ENCODE data around the gene ATXN2L. TPM values are rescaled to one million over a fixed set of nuclear protein-coding genes. Genes with fewer than 3 reads are reported as not detected.
A peak's percentile ranks its signal among the peaks of the same experiment; 100 is the strongest.

The ATXN2L gene
- total and polyA plus RNA-seq, 2 of the 13 experiments (the other 11 are each of a cell fraction or from before 2014, with no cell fraction given) = 40.8 to 55.1 TPM

DNA sequence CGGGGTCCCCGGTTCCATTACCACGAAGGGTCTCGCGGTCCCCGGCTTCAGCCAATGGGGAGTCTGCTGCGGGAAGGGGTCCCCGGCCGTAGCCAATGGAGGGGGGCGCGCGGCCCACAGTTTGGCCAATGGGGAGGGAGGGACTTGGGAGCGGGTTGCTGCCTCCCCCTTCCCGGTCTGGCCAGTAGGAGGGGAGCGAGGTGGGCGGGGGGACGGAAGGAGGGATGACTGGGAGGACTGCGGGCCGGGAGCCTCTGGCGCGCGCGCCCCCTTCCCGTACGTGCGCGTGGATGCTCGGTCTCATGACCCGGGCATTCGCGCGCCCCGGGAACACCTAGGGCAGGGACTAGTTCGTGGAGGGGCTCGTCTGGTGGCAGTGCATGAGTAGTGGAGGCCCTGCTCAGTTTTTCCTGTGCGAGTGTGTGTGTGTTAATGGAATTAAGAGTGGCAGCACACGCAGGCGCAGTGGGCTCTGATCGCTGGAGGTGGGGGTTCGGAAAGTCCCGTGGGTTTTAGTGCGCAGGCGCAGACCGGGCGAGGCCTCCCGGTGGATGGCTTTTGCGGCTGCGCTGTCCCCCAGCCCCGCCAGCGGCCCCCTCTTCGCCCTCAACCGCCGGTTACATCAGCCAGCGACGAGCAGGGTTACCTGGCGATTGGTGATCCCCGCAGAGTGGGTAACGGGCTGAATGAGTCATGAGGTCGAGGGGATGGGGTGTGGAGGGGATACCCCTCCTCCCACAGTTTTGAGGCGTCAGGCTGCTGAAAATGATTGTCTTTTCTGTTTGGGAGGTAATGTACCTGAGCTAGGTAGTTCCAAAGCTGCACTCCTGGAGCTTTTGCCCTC is 1.3 kb downstream of the ATXN2L start (continued):
- TF ChIP-seq, protein P1, sequence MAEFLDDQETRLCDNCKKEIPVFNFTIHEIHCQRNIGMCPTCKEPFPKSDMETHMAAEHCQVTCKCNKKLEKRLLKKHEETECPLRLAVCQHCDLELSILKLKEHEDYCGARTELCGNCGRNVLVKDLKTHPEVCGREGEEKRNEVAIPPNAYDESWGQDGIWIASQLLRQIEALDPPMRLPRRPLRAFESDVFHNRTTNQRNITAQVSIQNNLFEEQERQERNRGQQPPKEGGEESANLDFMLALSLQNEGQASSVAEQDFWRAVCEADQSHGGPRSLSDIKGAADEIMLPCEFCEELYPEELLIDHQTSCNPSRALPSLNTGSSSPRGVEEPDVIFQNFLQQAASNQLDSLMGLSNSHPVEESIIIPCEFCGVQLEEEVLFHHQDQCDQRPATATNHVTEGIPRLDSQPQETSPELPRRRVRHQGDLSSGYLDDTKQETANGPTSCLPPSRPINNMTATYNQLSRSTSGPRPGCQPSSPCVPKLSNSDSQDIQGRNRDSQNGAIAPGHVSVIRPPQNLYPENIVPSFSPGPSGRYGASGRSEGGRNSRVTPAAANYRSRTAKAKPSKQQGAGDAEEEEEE (CRISPR knock-in tag; IDR thresholded peaks at IDR 0.05; ENCODE audit: borderline replicate concordance) = no peak
- TF ChIP-seq ZNF772 (CRISPR knock-in tag; IDR thresholded peaks at IDR 0.05) = peak; percentile 92; the same call in 1 of the 2 replicates
- no peak; the same call in 1 of the 2 replicates for TF ChIP-seq RARA (CRISPR knock-in tag; IDR thresholded peaks at IDR 0.05)
- TF ChIP-seq TFAP4 (IDR thresholded peaks at IDR 0.05; ENCODE audit: borderline replicate concordance, low read depth) = peak; percentile 19; the same call in 1 of the 2 replicates
- no peak; the same call in 1 of the 2 replicates for TF ChIP-seq REL (CRISPR knock-in tag; conservative IDR thresholded peaks at IDR 0.05)
- no peak for TF ChIP-seq ZNF274 (CRISPR knock-in tag; IDR thresholded peaks at IDR 0.05)
- TF ChIP-seq SMAD1 (CRISPR knock-in tag; IDR thresholded peaks at IDR 0.05; ENCODE audit: borderline replicate concordance, low read depth) = peak; percentile 92; the same call in 1 of the 2 replicates
- TF ChIP-seq THAP7 (CRISPR knock-in tag; IDR thresholded peaks at IDR 0.05) = 0 out of 2 replicates have a peak, but pooled peaks have one; percentile 13
- TF ChIP-seq, protein P2, sequence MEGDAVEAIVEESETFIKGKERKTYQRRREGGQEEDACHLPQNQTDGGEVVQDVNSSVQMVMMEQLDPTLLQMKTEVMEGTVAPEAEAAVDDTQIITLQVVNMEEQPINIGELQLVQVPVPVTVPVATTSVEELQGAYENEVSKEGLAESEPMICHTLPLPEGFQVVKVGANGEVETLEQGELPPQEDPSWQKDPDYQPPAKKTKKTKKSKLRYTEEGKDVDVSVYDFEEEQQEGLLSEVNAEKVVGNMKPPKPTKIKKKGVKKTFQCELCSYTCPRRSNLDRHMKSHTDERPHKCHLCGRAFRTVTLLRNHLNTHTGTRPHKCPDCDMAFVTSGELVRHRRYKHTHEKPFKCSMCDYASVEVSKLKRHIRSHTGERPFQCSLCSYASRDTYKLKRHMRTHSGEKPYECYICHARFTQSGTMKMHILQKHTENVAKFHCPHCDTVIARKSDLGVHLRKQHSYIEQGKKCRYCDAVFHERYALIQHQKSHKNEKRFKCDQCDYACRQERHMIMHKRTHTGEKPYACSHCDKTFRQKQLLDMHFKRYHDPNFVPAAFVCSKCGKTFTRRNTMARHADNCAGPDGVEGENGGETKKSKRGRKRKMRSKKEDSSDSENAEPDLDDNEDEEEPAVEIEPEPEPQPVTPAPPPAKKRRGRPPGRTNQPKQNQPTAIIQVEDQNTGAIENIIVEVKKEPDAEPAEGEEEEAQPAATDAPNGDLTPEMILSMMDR (CRISPR knock-in tag; IDR thresholded peaks at IDR 0.05) = peak; percentile 57
- TF ChIP-seq, protein P3, sequence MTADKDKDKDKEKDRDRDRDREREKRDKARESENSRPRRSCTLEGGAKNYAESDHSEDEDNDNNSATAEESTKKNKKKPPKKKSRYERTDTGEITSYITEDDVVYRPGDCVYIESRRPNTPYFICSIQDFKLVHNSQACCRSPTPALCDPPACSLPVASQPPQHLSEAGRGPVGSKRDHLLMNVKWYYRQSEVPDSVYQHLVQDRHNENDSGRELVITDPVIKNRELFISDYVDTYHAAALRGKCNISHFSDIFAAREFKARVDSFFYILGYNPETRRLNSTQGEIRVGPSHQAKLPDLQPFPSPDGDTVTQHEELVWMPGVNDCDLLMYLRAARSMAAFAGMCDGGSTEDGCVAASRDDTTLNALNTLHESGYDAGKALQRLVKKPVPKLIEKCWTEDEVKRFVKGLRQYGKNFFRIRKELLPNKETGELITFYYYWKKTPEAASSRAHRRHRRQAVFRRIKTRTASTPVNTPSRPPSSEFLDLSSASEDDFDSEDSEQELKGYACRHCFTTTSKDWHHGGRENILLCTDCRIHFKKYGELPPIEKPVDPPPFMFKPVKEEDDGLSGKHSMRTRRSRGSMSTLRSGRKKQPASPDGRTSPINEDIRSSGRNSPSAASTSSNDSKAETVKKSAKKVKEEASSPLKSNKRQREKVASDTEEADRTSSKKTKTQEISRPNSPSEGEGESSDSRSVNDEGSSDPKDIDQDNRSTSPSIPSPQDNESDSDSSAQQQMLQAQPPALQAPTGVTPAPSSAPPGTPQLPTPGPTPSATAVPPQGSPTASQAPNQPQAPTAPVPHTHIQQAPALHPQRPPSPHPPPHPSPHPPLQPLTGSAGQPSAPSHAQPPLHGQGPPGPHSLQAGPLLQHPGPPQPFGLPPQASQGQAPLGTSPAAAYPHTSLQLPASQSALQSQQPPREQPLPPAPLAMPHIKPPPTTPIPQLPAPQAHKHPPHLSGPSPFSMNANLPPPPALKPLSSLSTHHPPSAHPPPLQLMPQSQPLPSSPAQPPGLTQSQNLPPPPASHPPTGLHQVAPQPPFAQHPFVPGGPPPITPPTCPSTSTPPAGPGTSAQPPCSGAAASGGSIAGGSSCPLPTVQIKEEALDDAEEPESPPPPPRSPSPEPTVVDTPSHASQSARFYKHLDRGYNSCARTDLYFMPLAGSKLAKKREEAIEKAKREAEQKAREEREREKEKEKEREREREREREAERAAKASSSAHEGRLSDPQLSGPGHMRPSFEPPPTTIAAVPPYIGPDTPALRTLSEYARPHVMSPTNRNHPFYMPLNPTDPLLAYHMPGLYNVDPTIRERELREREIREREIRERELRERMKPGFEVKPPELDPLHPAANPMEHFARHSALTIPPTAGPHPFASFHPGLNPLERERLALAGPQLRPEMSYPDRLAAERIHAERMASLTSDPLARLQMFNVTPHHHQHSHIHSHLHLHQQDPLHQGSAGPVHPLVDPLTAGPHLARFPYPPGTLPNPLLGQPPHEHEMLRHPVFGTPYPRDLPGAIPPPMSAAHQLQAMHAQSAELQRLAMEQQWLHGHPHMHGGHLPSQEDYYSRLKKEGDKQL (CRISPR knock-in tag; IDR thresholded peaks at IDR 0.05; ENCODE audit: low read depth) = no peak
- TF ChIP-seq MAFG (CRISPR knock-in tag; IDR thresholded peaks at IDR 0.05) = no peak
- TF ChIP-seq, protein P4, sequence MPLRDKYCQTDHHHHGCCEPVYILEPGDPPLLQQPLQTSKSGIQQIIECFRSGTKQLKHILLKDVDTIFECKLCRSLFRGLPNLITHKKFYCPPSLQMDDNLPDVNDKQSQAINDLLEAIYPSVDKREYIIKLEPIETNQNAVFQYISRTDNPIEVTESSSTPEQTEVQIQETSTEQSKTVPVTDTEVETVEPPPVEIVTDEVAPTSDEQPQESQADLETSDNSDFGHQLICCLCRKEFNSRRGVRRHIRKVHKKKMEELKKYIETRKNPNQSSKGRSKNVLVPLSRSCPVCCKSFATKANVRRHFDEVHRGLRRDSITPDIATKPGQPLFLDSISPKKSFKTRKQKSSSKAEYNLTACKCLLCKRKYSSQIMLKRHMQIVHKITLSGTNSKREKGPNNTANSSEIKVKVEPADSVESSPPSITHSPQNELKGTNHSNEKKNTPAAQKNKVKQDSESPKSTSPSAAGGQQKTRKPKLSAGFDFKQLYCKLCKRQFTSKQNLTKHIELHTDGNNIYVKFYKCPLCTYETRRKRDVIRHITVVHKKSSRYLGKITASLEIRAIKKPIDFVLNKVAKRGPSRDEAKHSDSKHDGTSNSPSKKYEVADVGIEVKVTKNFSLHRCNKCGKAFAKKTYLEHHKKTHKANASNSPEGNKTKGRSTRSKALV (CRISPR knock-in tag; IDR thresholded peaks at IDR 0.05) = peak; percentile 58; the same call in 1 of the 2 replicates
- 0 out of 2 replicates have a peak, but pooled peaks have one; percentile 32 for TF ChIP-seq MYNN (CRISPR knock-in tag; IDR thresholded peaks at IDR 0.05; ENCODE audit: low read depth)
- TF ChIP-seq KDM1A (CRISPR knock-in tag; IDR thresholded peaks at IDR 0.05) = no peak
- no peak for TF ChIP-seq JARID2 (CRISPR knock-in tag; IDR thresholded peaks at IDR 0.05; ENCODE audit: insufficient replicate concordance)
